ENCODE results near the gene FOXN3.

Gene FOXN3

DNA sequence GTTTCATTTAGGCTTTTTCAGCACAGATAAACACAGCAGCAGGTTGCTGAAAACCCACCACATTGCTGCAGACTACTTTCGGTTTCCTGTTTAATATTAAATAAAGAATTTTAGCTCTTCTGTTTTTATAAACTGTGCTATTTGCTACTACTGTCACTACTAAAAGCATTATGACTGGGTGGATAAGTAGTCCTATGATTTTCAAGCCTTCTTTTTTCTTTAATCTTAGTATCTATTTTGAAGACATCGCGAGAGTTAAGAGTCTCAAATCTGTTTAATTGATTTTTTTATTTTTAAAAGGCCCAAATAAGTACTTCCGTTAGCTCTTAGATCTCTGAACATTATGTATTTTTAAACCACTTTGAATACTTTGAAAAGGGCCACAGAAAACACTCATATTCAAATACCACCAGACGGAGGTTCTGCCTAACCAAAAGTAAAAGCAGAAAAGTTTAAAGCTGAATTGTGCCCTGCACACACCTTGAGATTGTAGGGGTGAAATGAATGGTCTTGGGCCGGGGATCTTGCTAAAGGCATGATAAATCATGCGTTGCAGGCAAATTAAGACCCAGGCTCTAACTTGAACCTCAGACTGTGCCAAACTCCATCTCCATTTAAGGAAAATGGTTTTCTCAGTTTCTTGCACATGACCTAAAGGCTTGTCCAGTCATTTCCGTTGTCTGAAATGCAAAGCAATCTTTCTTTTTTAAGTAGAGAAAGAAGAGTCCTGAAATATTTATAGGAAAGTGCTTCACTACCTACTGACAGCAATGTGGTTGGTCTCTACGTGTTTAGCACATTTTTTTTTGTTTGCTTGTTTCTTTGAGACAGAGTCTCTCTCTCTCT is 13.6 kb upstream of the FOXN3 start:
- DNase-seq = no peak

DNA sequence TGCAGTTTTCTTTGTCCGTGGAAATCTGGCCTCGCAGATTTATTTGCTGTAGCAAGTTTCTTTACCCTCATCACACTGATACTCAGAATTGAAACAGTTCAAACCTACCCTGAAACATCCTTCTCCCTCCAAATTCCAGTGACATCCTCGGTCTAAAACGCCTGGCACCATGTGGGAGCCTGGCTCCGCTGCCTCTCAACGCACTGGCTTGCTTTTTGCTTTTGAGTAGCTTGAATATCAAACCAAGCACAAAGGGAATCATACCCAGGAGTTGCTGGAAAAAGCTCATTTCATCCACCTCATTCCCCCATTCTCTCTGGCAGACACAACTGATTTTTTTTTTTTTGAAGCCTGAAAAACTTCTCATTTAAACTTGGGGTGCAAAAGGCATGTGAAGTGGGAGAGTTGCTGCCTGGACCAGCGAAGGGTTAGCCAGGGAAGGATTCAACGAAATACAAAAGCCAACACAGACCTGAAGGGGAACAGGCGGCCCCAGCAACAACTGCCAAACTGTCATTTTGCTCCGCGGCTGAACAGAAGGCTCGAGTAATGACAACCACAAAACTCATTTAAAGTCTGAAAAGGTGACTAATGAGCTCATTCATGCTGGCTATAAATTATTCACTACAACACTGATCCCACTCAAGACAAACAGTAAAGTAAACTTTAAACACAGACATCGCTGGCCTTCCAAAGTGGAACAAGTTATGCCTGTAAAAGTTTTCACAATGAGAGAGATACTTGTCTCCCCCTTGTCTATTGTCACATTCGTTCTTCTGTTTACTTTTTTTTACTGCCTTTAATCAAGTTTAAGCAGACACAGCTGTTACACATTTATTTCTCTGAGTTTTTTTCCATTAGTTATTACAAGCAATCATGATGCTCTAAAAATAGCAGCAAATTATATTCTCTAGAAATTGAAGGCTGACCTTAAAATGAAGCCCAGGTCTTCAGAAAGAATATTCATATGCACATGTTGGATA is 12.5 kb upstream of the FOXN3 start:
- peak; percentile 47 for DNase-seq

DNA sequence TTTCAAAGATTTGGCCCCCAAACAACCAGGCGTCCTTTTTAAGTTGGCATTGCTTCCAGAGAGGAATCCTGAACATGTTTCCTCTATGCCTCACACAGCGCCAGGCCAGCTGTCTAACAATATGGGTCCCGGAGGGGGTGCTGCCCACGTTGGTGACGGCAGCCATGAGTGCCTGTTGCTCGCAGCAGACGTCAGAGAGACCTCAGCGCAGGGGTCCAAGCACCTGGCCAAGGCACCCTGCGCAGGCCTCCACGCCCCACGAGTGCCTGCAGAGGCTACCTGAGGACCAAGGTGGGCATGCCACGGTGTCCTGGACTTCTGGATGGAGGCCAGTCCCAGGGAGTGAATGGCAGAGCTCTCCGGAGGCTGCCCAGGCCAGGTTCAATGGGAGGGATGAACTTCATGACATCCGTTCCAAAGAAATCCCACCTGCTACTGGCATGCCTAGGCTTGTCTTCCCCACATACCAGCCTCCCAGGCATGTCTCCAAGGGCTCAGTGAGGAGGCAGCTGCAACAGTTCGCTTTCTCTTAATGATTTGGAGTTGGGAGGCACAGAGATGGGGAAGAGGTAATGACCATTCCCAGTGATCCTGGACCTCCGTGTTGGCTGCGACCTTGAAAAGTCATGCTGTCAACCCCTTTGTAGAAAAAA is 11.6 kb upstream of the FOXN3 start:
- DNase-seq = peak; percentile 75

DNA sequence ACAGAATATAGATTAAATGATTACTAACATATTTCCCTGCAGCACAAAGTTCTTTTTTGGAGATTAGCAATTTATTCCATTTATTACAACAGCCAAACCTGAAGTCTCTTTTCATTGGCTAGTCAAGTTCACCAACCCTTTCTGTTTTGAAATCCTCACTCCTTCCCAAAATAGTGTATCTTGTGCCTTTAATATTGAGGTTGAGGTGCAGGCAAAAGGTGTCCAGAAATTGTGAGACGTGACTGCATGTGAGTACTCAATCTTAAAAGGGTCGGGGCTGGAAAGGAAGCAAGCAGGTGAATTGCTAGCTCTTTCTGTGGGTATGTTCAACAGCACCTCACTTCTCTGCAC is 11.1 kb upstream of the FOXN3 start:
- DNase-seq = no peak

DNA sequence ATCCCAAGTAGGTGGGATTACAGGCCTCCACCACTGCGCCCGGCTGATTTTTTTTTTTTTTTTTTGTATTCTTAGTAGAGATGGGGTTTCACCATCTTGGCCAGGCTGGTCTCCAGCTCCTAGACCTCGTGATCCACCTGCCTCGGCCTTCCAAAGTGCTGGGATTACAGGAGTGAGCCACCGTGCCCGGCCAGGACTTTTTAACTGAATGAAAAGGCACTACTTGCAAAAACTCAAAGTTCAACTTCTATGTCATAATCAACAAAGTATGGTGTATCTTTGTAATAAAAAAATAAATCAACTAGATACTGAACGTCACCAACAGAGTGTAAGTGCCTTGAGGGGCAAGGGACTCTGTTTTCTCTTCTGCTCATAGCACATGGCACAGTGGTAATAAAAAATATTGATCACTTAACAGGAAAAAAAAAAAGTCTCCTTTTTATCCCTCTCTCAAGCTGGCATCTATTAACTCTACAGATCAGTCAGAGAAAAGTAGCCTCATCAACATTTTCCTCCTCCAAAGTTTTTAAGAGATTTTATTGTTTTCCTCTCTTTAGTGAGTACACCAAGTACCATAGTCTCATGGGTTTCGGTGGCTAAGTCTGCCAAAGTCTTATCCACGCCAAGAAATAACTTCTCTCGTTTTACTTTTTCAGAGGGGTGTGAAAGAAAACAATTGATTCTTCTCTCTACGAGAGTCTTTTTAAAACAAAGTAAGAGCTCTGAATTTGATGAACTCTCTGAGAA is 10.6 kb upstream of the FOXN3 start:
- no peak for DNase-seq

DNA sequence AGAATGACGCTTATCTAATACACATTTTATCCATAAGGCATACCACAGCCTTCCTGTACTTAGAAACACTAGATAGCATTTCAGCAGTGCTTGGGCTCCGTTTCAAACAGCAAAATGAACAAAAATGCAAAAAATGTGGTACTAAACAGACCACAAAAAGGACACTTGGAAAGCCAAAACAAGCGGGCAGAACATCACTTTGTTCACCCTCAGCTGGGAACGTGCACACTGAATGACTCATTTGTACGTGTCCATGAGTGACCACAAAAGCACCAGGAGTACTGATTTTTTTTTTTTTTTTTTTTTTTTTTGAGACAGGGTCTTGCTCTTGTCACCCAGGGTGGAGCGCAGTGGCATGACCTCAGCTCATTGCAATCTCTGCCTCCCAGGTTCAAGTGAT is 8.9 kb upstream of the FOXN3 start:
- DNase-seq = no peak

DNA sequence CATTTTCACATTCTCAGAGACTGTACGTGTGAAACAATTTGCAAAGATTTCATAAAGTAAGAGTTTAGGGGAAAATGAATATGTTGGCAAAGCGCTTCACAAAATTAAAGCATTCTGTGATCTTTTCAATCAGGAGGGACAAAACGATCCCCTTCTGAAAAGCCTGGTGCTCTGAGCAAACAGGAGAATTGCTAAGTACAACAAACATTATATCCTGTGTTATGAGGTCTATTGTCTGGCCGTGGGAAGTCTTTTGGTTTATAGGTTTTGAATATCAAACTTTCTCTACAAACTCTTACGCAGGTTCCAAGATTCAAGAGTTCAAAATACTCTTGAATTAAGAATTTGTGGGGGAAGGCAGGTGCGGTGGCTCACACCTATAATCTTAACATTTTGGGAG is 7.2 kb upstream of the FOXN3 start:
- DNase-seq = no peak

DNA sequence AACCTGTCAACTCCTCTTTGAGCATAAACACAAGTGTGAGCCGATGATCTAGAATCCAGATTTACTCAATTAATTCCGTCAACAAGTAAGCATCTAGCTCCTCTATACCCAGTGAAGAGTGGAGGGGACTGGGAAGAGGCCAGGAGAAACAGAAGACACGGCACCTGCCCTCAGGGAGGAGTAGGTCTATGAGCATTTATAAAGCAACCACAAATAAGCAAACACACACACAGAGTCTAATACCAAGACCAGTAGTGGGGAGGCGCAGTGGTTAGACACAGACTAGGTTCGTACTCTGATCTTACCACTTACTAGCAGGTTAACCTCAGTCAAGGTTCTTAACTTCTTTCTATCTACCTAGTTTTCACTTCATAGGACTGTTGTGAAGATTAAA is 5.9 kb upstream of the FOXN3 start:
- no peak for DNase-seq

DNA sequence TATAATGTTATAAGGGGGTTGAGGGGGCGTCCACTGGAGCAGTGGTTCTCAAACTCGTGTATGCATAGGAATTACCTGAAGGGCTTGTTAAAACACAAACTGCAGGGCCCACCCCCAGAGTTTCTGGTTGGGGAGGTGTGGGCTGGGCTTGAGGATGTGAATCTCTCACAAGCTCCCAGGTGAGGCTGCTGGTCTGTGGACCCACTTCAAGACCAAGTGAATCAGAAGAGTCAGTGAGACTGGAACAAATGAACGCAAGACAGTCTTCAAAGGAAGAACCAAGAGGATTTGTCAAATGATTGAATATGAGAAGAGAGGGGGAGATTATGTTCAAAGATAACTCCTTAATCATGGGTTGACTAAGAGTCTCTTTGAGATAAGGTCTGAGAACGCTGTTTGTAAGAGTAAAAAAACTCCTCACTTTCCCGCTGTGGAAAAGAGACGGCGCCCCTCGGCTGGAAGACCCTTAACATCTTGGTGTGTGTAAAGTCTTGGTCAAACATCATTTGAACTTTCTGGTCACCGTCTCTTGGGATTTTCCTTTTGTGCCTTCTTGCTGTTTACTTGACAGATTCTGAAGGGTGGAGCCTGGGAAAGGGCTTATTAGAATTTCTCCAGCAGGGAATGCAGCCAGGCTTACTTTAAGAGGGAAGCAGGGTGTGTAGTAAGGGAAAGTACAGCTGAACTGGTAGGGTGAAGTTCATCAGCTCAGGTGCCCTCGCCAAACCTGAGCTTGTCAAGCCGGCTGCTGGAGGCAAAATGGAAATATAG is 5.3 kb upstream of the FOXN3 start:
- DNase-seq = no peak

DNA sequence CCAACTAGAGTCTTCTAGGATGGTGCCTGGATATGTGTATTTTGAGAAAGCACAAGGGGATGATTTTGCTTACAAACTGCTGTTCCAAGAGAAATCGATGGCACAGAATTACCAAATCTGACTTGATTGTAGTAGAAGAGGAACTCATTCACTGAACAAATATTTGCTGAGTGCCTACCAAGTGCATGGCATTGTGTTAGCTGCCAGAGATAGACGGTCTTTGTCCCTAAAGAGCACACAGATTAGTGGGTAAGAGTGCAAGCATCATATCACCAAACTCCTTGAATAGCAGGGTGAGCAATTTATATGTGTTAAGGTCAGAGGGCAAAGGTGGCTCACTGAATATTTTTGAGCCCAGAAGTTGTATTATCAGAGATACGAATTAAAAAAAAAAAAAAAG is 3.5 kb upstream of the FOXN3 start:
- no peak for DNase-seq

DNA sequence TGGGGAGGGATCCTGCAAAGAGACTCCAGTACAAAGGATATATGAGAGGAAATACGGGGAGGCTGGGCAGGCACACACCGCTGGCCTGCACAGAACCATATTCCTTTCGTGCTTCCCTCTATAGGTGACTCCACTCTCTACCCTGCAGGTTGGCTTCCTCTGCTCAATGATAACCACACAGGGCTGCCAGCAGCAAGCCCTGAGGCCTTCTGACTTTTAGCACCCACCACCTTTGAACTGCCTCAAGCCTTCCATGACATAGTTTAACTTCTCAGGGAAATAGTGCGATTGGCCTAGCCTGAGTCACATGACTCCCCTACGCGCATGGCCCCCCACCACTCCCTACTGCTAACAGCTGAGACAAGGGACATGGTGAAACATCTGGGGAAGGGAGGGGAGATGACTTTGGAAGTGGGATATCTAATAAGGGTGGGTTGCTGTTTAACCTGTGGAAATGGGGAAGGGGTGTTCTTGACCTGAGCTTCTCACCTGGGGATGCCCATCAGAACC is 3.0 kb upstream of the FOXN3 start:
- no peak for DNase-seq

DNA sequence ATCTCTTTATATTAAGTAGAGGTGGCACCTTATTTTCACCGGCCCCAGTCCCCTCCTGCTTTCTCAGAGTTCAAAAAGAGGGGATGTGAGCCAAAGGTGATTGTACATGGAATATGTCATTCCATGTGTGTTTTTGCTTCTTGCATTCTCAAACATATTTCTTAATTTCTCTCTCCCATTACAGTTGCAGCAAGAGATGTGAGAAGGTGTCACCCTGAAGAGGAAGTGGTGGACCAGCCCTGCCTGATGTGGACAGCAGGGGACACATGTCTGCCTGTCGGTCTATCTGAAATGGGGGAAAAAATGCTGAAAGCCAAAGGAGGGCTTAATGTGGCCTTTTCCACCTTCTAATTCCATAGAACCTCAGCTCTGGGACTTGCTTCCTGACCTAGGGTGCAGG is 1.9 kb upstream of the FOXN3 start:
- DNase-seq = no peak

DNA sequence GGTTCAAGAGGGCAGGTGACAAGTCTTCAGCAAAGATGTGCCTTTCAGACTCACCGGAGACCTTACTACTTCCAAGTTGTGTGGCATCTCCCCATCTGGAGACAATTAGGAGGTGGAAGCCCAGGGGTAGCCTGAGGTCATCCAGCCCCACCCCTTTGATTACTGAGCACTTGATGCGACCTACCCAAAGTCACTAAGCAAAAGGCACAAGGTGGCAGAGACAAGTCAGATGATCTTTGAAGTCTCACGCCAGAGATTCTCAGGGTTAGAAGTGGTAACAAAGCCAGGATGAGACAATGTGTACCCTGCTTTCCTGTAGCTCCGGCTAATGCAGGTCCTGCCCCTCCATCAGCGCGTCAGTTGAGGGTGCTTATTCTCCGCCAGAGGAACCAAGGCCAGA is 1.4 kb upstream of the FOXN3 start:
- peak; percentile 32 for DNase-seq

DNA sequence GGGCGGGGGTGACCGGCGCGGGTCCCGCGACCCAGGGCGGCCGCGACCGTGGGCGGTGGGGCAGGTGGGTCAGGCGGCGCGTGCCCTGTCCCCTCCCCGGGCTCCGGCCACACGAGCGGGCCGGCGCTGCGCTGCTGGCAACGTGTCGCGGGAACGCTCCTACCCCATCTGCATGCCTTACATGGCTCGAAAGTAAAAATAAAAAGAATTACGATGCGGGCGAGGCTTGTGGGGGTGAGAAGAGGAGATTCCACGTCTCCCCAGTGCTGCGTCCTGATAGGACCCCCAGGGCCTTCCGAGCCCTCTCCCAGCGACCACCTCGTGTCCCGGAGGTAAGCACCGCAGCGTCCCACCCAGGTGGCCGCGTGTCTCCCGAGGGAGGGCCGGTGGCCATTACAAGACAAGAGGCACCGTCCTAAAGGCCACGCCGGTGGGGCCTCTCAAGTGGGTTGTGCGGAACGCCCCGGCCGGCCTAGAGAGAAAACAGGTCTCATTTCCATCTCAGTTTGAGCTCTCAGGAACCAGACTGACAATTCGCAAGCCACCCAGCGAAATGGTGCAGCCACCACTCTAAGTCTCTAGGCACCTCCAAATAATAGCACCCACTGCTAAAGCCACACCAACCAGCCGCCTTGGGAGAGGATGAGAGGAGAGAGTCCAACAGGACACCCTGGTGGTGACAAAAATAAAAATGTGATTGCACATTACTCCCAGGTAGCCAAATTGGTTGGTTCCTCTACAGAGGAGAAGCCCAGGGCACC is 612 bp upstream of the FOXN3 start:
- peak; percentile 74 for DNase-seq

DNA sequence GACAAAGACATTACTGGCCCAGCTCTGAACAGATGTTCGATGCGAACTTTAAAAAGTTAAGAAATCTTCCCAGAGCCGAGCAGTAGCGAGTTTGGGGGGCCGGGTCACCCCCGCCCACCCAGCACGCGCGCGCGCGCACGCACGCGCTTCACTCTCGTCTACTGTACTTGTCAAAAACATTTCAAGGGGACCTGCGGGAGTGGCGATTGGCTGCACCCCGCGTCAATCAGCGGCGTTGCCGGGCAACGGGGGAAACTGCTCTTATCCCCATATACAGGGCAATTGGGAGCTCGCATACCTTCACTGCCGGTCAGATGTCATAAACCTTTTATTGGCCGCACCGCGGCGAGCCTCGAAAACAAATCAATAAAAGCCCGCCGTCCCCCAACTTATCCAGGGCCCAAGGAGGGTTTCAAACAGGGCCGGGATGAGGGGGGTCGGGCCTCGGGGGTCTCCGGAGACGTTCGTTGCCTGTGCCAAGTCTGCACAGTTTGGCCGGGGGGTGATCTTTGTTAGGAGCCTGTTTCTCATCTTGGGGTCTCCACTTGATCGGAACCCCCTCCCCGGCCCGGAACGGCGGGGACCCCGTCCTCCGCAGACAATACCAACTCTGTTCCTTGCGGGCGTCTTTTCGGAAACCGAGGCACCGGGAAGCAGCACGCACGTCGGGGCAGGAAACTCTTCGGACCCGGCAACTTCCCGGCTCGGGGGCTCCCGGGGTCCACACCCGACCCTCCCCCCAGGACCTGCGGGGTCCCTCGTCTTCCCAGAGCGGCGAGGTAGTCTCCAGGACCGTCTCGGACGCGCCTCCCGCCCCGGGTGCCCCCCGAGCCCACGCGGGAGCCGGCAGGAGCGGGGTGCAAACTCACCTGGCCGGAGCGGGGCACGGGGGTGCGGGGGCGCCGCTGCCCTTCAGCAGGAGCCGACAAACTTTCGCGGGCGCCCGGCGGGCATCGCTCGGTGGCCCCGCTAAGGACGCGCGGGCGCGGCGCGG is 734 bp downstream of the FOXN3 start:
- DNase-seq = peak; percentile 99

DNA sequence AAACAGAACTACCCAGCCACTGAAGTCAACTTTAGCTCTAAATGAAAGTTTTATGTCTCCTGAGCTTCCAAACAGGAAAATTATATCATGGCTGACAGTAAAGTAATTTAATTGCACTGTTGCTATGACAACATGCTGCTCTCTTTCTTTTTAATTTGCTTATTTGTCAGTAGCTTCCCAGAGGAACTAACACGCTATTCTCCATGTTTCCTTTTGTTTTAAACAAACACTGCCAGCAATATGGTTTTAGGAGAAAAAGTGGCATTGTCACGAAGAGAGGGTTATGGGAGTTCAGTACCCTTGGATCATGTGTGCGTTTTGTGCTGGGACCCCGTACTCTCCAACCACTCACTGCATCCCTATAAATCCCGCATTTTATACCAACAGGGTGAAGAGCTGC is 1.9 kb downstream of the FOXN3 start:
- no peak for DNase-seq

DNA sequence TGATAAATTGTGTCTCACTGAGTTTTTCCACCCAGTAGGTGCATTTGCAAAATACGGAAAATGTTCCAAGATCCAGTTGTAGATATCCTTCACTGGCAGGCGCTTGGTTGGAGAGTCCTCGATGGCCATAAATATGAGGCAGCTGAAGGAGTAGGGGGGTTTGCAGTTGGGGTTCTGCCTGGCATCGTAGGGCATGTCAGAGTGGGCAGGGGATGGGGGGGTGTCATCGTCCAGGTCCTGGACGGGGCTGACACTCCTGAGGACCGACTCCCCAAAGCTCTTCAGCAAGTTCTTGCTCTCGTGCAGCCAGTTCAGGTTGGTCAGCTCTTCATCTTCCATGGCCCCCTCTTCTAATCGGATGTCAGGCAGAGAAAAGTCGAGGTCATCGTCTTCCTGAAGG is 5.1 kb downstream of the FOXN3 start:
- no peak for DNase-seq

DNA sequence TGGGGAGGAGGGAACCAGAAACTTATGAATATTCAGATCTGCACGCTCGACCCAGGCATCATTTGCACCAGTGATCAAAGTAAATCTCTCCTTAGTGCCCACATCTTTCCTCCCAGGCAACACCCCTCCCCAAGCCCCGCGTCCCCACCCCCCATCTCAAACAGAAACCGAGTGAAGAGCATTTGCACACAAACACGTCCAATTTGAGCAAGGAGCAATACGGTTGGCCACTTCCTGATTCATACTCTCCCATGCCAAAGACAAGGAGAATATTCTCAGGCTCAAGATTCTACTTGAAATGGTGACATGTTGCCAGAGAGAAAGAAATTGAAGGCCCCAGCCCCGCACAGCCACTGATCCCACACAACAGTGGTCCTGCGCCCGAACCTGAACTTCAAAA is 7.1 kb downstream of the FOXN3 start:
- peak; percentile 18 for DNase-seq

DNA sequence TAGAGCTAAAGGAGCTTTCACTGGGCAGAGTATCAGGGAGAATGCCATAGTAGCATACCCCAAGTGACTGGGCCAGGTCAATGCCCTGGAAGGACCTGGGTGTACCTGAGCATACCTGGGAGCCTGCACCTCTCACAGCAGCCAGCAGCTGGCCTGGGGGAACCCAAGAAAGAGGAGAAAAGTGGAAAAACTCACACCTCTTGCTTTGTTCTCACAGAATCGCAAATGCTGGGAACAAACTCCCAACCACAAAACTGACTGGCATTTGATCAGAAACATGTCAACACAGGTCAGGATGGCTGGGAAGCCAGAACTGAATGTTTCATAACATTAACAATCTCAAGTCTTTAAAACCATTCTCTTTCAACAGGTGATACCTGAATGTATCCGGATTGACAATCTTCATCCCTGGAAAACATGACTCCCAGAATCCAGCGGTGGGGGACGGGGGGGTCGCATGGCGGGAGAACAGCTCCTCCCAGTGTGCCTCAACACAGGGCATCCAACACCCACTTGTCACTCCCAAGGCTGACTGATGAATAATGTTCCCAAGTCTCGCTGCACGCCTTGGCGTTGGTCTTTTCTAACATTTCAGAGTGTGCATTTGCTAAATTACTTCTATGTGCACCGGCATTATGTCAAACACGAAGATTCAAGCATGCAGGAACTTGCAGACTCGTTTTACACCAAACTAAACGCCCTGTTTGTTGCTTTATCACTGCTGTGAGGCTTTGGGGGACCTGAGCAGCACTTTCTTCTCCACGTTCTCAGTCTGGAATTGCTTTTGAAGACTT is 7.9 kb downstream of the FOXN3 start:
- DNase-seq = no peak

All from femur (tissue), 1 donor.